Hematopoietic multipotent progenitor cell treated with erythropoietin and hydrocortisone succinate and interleukin-3 and kit ligand, for 8 days (in vitro differentiated cells): ENCODE data around the gene SH3BP4.
A peak's percentile ranks its signal among the peaks of the same experiment; 100 is the strongest.
"Not testable (repeated sequence)": the region's sequence is repeated elsewhere in the genome, so short reads cannot be mapped to it uniquely, and the experiment has no call there.

Experiments used
- DNase-seq: peaks from one replicate; pipeline ENCODE4 v3.0.0-alpha.2; 2015

Gene SH3BP4

DNA sequence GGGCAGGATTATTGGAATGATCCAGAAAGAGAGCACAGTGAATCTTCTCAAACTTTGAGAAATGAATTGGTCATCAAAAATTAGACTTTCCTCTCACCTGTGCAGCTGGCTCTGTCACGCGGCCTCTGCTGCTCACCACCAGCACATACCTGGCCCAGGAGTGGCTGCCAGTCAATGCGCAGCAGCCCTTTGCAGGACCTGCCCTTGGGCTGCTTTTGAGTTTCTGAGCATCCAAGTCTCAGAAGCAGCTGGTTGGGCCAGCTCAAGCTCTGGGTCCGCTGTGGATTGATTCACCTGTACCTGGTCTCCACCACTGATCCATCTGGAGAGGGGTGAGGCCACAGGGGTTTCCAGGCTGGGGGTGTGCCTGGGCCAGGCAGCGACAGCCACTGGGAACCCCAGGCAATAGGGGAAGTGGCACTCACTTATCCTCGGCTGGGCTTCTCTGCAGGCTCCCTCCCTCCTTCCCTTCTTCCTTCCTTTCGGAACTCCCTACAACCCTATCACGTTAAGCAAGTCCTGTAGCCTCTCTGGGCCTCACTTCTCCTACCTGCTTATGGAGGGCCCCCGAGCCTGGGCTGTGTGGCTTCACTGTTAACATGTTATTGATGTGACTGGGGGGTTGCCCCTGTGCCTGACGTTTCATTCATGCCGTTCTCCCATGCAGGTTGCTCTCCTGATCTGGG is 48.1 kb downstream of the SH3BP4 start:
- DNase-seq: no peak

DNA sequence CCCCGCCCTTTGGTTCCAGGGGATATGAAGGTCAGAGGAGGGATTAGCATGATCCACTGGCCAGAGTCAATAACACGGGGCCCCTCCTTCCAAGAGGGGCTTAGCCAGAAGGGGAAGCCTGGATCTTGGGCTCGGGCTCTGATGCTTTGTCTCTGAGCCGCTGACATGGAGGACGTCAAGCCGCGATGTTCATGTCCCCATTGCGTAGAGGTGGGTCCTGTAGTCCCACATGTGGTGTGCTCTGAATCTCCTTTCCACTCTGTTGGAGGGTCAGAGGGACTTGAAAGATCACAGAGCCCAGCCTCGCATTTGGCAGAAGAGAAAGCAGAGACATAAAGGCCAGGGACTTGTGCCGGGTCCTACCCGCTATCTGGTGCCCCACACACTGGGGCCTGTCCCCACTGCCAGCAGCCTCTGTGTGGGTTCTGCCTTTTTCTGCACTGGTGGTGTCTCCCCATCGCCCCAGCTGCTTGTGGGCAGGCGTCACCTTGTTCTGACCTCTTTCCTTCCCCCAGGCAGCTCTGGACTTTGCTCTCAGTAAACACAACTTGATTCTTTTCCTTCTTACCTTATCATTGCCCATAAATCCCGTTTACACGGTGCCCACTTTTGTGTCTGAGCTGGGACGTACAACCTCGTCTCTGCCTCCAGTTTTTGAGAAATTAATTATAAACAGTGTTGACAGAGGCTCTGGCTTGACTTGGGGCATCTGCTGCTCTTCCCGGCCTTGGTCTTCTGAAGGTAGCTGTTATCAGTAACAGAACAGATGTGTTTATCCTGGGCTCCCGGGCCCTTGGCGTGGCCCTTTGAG is 48.8 kb downstream of the SH3BP4 start:
- peak; percentile 25 for DNase-seq

DNA sequence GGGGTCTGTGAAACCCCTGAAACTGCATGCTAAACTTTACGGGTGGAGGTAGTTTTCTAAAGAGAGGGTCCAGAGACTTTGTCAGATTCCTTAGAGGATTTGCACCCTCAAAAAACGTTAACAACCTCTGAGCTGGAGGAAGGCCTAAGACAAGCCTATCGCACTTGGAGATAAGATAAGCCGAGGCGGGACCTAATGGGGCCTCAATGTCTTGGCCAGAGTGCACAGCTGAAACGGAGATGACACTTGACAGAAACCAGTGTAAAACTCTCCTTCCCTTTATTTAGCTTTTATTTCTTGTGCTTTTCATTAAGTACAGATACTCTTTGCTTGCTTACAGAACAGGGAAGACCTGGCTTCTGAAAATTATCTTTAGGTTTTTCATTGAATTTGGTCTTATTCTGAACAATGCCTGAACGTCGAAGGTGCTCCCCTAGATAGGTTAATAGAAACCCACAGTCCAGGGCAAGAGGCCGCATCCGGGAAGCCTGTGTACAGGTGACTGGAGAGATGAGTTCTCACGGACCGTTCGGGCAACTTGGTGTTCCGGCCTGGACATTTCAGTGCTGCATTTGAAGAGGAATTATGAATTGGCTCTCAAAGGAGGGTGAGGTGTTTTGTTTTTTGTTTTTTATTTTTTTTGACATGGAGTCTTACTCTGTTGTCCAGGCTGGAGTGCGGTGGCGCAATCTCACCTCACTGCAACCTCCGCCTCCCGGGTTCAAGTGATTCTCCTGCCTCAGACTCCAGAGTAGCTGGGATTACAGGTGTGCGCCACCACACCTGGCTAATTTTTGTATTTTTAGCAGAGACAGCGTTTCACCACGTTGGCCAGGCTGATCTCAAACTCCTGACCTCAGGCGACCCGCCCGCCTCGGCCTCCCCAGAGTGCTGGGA is 49.7 kb downstream of the SH3BP4 start:
- peak; percentile 65 for DNase-seq

DNA sequence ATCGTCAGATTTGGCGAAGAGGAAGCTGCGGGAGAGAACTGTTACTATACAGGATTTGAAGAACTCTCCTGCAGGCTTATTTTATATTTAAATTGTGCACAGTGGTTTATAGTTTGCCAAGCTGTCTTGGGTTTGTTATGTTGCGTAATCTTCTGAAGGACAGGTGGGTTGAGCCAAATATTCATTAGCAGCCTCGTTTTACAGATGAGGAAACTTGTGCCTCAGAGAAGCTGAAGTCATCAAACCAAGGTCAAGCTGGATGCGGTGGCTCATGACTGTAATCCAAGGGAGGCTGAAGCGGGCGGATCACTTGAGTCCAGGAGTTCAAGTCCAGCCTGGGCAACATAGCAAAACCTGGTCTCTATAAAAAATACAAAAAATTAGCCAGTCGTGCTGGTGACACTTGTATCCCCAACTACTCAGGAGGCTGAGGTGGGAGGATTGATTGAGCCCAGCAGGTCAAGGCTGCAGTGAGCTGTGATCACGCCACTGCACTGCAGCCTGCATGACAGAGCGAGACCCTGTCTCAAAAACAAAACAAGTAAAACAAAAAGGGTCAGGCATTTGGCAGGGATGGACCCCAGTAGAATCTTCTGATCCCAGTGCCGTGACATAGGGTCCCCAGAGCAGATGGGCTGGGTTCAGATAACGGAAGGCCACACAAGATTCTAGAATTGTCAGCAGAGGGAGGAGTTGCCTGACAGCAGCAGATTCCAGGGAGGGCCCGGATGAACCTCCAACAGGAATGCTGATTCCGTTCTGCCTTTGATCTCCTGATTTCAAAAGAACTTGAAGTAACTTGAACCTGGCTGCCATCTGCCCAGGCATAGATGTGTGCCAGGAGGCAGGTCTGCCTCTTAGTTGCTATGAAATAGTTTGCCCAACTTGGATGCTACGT is 50.6 kb downstream of the SH3BP4 start:
- no peak for DNase-seq

DNA sequence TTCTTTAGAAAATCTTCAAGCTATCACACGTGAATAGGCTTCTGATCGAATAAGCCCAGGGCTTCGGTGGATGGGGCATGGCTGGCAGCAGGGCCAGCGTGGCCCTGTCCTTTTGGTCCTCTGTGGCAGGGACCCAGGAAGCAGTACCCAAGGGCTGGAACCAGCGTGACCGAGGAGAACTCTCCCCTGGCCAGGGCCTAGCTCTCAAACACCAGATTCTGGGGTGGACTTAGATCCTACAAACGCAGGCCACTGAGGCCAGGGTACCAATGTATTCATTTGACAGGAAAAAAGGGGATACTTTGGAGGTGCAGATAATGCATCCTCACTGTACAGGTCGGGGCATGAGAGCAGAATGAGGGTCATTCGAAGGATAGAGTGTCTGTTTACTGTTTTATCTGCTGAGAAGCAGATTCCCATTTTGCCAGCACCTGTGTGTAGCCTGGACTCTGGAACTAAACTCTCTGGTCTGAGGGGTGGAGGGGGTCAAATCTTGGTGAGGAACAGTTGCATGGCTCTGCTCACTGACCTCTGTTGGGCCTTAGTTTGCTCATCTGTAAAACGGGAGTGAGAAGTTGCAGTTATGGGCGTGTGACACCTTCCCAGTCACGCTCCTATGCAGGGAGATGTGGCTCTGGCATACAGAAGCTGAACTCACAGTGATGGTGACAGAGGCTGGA is 51.4 kb downstream of the SH3BP4 start:
- DNase-seq: no peak

DNA sequence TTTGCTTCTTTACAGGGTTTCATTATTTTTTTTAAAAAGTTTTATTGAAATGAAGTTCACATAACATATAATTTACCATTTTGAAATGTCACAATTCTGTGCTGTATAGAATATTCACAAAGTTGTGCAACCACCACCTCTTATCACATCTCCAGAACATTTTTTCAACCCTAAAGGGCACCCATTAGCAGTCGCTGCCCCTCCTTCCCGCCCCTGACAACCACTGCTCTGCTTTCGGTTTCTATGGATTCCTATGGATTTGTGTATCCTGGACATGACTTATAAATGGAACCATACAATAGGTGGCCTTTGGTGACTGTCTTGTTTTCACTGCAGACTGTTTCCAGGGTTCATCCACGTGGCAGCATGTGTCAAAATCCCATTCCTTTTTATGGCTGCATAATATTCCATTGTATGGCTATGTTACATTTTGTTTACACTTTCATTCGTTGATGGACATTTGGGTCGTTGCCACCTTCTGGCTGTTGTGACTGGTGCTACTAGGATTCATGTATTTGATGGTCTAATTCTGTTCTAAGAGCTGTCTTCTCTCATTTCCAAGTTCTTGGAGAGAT is 52.6 kb downstream of the SH3BP4 start:
- no peak for DNase-seq

DNA sequence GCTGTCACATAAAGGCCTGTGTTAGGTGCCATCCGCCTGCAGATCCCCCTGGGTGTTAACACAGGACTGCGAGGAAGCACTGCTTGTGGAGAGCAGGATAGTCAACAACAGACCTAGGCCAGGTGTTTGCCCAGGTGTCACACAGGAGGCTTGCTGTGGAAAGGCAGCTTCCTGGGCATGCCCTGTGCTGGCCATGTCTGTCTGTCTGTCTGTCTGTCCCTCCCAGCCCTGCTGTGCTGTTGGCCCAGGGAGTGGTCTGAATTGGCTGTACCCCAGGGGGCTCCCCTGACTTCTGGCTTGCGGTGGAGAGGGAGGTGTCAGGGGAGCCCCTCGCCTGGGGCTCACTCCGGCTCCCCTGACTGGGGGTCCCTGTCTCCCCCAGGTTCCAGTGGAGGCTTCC is 53.2 kb downstream of the SH3BP4 start:
- DNase-seq: no peak

DNA sequence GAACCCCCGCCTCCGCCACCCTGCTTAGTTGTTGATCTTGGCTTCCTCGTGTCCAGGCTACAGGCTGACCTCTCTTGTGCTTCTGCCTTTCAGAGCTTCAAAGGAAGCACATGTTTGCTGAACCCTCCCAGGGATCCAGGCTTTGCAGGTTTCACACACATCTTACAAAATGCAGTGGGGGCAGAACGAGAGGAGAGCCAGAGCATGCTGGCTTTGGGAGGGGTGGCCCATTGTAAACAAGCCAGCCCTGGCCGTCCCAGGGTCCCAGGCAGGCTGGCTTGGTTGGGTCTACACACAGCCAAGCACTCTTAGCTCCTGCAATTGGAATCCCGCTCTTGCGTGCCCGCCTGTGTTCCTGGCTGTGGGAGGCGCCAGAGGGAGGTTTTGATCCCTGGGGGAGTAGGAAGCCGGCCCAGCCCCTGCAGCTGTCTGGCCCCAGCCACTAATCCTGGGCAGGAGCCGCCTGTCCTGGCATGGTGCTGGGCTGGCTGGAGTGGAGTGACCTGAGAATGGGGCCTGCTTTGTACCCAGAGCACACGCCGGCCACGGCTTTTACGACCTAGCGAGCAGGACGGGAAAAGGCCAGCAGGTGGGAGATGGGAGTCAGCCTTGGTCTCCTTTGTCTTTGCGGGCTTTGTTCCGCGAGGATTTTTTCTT is 53.9 kb downstream of the SH3BP4 start:
- no peak for DNase-seq

DNA sequence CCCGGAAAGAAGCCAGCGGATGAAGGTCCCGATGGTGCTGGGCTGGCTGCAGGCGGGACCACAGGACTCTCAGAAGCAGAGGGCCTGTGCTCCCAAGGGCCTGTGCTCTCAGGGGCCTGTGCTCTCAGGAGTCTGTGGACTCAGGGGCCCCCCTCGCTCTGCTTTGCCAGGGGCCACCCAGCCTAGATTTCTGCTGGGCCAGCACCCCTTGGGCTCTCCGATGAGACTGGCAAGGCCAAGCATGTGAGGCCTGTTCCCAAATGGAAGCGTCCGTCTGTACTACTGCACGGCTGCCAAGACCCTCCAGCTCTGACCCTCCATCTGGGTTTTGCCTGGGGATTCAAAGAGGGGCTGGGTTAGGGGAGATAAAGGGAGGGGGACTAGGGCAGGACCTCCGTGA is 54.6 kb downstream of the SH3BP4 start:
- DNase-seq: no peak

DNA sequence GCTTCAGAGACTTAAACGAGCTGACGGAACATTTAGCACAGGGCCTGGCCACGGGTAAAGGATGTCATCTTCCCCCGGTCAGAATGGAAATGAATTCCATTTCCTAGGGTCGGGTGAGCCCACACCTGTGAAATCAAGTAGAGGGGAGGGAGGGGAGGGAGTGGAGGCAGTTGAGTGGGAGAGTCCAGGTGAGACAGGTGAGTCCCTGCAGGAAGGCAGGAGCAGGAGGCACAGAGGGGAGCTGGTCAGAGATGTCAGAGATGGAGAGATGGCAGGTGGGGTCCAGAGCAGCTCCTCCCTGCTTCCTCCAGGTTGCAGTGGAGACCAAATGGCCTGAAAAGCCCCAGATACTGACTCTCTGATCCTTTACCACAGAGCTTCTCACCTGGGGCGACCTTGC is 55.2 kb downstream of the SH3BP4 start:
- DNase-seq: no peak

DNA sequence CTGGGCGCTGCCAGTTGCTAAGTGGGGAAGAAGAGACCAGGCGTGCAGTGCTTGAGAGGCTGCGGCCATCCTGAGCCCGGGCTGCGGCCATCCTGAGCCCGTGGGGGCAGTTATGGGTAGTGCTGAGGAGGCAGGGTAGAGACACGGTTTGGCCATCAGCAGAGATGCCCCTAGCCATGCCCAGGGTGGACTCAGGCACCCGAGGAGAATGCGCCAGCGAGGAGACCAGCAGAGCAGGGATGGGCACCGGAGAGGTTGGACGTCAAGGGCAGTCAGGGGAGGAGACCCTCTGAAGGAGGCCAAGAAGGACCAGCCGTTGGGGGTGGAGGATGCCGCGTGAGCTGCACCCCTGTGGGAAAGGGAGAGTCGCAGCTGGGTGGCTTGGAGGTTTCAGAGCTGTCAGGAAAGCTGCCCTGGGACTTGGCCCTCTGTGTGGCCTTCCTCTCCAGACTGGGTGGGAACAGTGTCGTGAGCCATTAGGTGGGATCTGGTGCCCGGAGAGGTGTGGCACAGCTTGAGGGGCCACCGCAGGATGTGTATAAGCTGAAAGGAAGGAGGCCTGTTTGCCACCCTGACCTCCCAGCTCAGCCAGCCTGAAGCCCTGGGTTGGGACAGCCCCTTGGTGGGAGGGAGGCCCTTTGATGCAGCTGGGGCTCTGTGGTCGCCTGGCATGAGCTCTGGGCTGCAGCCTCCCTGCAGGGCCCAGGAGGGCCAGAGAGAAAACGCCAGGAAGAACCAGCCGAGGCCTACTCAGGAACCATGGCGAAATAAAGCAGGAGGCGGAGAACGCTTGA is 56.0 kb downstream of the SH3BP4 start:
- no peak for DNase-seq

DNA sequence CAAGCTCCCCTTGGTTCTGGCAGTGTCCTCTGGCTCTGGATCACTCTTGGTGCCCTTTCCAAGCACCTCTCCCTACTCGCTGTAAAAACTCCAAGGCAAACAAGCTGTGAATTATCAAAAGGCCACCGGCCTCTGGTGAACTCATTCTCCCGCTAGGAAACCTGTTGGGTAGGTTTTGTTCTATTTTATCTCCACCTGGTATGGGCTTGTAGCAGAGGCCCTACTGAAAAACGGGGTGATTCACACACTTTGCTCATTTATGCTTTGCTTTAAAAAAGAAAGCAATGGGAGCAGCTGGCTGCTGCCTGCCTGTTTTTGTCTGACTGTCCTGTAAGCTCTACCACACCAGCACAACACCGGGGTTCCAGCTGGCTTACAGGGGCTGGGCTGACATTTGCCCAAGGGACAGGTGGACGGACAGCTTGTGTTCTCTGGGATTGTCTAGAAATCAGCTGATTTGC is 56.8 kb downstream of the SH3BP4 start:
- DNase-seq: no peak

DNA sequence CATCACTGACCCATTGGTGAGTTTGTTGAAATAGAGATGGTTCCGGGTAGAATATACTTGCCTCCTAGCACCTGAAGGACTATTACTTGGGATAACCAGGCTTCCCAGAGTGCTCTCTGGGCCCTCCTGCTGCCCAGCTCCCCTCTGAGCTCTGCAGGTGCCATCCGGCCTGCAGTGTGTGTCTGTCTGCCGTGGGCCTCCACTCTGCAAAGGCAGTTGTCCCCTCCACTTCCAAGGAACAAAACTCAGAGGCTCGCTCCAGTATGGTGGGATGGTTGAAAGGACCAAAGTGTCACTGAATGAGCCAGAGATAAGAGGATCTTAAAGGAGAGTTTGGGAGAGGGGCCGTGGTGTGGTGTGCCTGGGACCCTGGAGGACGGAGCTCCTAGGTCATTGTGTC is 57.3 kb downstream of the SH3BP4 start:
- no peak for DNase-seq

DNA sequence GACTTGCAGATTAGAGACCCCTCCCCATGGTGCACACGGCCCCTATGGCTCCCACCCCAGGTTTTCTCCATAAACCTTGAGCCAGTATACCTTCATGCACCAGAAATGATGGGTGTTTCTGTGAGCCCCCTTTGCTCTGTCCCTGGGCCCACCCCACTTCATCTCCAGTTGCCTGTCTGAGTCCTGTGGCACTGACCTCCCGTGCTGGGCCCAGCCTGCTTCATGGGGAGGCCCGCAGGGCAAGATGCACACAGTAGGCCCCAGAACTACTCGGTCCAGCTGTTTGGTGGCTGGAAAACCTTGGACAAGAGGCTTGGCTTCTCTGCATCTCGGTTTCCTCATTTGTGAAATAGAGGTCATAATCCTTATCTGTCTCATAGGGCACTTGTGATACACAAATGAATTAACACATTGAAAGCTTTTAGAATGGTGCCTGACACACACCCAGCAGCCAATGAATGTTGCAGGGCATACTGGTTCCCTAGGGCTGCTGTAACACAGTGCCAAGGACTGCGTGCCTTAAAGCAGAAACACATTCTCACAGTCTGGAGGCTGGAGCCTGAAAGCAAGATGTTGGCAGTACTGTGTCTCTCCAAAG is 58.4 kb downstream of the SH3BP4 start:
- no peak for DNase-seq

DNA sequence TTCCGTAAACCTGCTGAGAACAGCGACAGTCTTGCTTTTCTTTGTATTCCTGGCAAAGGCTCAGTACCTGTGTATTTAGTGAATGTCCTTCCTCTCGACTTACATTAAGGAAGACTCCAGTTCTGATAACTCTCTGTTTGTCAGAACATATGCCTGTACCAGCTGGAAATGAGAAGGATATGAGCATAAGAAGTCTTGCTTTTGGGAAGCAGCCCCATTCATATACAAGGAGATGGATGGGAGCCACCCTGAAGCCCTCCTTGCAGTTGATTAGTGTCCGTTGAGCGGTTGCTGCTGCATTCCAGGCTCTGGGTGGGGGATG is 59.8 kb downstream of the SH3BP4 start:
- no peak for DNase-seq

DNA sequence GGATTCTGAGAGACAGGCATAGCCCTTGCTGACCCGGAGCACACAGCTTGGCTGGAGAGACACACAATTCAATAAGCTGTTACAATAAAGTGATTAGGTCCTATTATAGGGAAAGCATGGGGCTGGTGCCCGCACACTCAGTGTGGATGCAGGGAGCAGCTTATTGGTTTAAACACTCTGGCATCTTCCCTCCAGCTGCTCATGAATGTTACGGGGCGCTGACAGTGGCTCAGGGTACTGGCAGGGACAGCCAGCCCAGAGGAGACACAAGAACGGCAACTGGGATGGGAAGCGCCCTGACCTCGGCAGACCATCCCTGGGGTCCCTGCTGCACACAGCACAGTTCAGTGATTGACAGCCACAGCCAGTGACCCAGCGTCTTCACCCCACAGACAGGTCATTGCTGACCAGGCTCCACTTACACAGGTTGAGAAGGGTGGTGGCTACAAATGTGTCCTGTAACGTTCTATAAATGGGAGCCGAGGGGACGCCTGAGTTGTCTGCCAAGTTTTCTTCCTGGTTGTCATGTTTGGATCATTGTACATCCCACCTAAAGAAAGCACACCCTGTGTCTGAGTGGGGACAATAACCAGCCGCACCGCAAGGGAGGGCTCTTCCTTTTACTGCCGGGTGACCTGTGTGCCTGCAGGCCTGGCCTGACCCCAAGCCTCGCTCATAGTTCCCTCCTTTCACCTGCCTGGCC is 60.3 kb downstream of the SH3BP4 start:
- DNase-seq: no peak

DNA sequence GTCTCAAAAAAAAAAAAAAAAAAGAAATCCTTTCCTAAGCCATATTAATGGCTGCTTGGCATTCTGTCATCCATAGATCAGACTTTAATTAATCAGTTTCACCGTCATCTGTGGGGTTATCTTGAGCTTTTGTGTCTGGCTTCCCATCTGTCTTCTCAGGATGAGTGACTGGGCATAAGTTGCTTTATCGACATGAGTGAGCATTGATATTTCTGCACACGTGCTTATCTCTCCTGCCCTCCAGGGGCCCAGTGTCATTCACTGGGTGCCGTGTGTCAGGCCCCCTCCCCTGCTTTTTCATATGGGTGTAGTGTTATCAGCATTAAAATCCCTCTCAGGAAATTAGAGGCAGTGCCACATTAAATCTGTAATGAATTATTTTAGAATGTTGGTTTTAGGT is 65.6 kb downstream of the SH3BP4 start:
- peak; percentile 2 for DNase-seq

DNA sequence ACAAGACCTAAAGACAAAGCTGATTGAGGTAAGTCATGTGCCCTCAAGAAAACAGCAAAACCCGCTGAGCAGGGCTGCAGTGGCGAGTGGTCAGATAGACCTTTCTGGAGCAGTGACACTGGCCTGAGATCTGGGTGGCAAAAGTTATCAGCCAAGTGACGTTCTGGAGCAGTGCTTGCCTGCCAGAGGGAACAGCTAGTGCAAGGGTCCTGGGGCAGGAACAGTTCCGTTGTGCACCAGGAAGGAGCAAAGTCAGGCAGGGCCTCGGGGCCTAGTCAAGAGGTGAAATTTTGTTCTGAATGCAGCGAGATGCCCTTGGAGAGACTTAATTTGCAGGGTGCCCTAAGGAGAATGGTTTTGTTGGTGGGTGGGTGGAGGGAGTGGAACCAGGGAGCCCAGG is 67.0 kb downstream of the SH3BP4 start:
- no peak for DNase-seq

DNA sequence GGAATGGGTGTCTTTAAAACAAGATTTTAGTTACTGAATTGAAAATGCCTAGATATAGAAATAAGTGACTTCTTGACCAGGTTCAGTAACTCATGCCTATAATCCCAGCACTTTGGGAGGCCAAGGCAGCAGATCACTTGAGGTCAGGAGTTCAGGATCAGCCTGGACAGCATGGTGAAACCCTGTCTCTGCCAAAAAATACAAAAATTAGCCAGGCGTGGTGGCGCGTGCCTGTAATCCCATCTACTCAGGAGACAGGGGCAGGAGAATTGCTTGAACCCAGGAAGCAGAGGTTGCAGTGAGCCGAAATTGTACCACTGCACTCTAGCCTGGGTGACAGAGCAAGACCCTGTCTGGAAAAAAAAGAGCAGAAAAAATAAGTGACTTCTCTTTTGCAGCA is 68.3 kb downstream of the SH3BP4 start:
- not testable (repeated sequence) for DNase-seq
